Skeletal muscle tissue (tissue), 4 donors: ENCODE data around the gene MEFV. TPM values are rescaled to one million over a fixed set of nuclear protein-coding genes. Genes with fewer than 3 reads are reported as not detected.

Experiments
- H3K27ac ChIP-seq: one replicate; pipeline ENCODE4 v1.7.0; 2013; ENCODE audit warnings: mild to moderate bottlenecking, low read depth, low read length, inconsistent platforms
- H3K27me3 ChIP-seq, 3 donors: one replicate each; pipeline ENCODE4 v1.7.0; 2013; ENCODE audit warnings: low read length in 3 of 3; ENCODE audit not compliant: control insufficient read depth in 3 of 3, insufficient read depth in 3 of 3
- H3K36me3 ChIP-seq, 3 donors: one replicate each; pipeline ENCODE4 v1.7.0; 2013; ENCODE audit warnings: low read length in 3 of 3; ENCODE audit not compliant: control insufficient read depth in 3 of 3, insufficient read depth in 3 of 3
- H3K4me1 ChIP-seq, 3 donors: one replicate each; pipeline ENCODE4 v1.7.0; 2013; ENCODE audit warnings: low read length in 3 of 3, mild to moderate bottlenecking in 3 of 3; ENCODE audit not compliant: control insufficient read depth in 3 of 3, insufficient read depth in 3 of 3
- H3K4me3 ChIP-seq, 3 donors: one replicate each; pipeline ENCODE4 v1.7.0; 2013; ENCODE audit warnings: low read length in 3 of 3
- H3K9ac ChIP-seq, 3 donors: one replicate each; pipeline ENCODE4 v1.7.0; 2013; ENCODE audit warnings: low read length in 3 of 3, mild to moderate bottlenecking in 3 of 3, moderate library complexity in 2 of 3, low read depth in 1 of 3
- H3K9me3 ChIP-seq, 3 donors: one replicate each; pipeline ENCODE4 v1.7.0; 2013; ENCODE audit warnings: low read length in 3 of 3; ENCODE audit not compliant: control insufficient read depth in 3 of 3
- total RNA-seq: library from RNA; depleted of rRNA; stranded (reverse); fragments of >200 nt; gene quantifications from one replicate; pipeline ENCODE4 v1.2.3, GENCODE V29; 2014
- donor health status: Osteomylitis.

Gene MEFV
- total RNA-seq, 1 donor from 2014 or later = 0.52 TPM

GRCh38 chr16:3268294-3268693 is 11.9 kb upstream of the MEFV start:
- Histone ChIP-seq H3K4me3 (peak overlapping the region in 1 of 3 donors; percentile 9), H3K36me3 (peaks cover 5 to 13% (median 11%) of the 10 kb centered on the region in 3 donors), H3K9me3 (peaks cover 0 to 2% (median 0%) of the 10 kb centered on the region in 3 donors), H3K4me1 (peaks cover 5 to 12% (median 8%) of the 10 kb centered on the region in 3 donors), H3K9ac (no peak overlapping the region), H3K27ac (no peak overlapping the region), H3K27me3 (no peaks in the 10 kb centered on the region)

- Histone ChIP-seq H3K4me1 (peaks cover 5 to 15% (median 8%) of the 10 kb centered on the region in 3 donors), H3K4me3 (no peak overlapping the region), H3K9me3 (peaks cover 0 to 2% (median 0%) of the 10 kb centered on the region in 3 donors), H3K9ac (no peak overlapping the region), H3K27me3 (no peaks in the 10 kb centered on the region), H3K27ac (no peak overlapping the region), H3K36me3 (peaks cover 5 to 13% (median 11%) of the 10 kb centered on the region in 3 donors)
These were observed 10.6 kb upstream of the MEFV start for GRCh38 chr16:3266873-3267537.

GRCh38 chr16:3264137-3265036 is 8.0 kb upstream of the MEFV start:
- peaks cover 5 to 15% (median 8%) of the 10 kb centered on the region in 3 donors for H3K4me1 ChIP-seq
- peak overlapping the region; percentile 99 for H3K27ac ChIP-seq
- H3K9ac ChIP-seq = peak overlapping the region; percentile 93 to 96 (median 95)
- H3K4me3 ChIP-seq = peak overlapping the region; percentile 78 to 93 (median 85)
- H3K9me3 ChIP-seq = peaks cover 0 to 2% (median 0%) of the 10 kb centered on the region in 3 donors
- H3K36me3 ChIP-seq = peaks cover 5 to 13% (median 11%) of the 10 kb centered on the region in 3 donors
- no peaks in the 10 kb centered on the region for H3K27me3 ChIP-seq

GRCh38 chr16:3262517-3262916 is 6.1 kb upstream of the MEFV start:
- Histone ChIP-seq H3K4me1 (peaks cover 5 to 15% (median 8%) of the 10 kb centered on the region in 3 donors), H3K9ac (no peak overlapping the region), H3K27me3 (peaks cover 0 to 8% (median 0%) of the 10 kb centered on the region in 3 donors), H3K36me3 (peaks cover 5 to 6% (median 5%) of the 10 kb centered on the region in 3 donors), H3K9me3 (no peaks in the 10 kb centered on the region), H3K4me3 (no peak overlapping the region), H3K27ac (no peak overlapping the region)

GRCh38 chr16:3259836-3260235 is 3.4 kb upstream of the MEFV start:
- Histone ChIP-seq H3K4me1 (peaks cover 2 to 7% (median 6%) of the 10 kb centered on the region in 3 donors), H3K9ac (no peak overlapping the region), H3K4me3 (no peak overlapping the region), H3K9me3 (no peaks in the 10 kb centered on the region), H3K27ac (no peak overlapping the region), H3K36me3 (no peaks in the 10 kb centered on the region), H3K27me3 (peaks cover 11 to 23% (median 13%) of the 10 kb centered on the region in 3 donors)

GRCh38 chr16:3256866-3257465 is 533 bp upstream of the MEFV start:
- peaks cover 11 to 23% (median 13%) of the 10 kb centered on the region in 3 donors for H3K27me3 ChIP-seq
- H3K9ac ChIP-seq = no peak overlapping the region
- no peaks in the 10 kb centered on the region for H3K9me3 ChIP-seq
- H3K27ac ChIP-seq = no peak overlapping the region
- H3K4me3 ChIP-seq = no peak overlapping the region
- H3K36me3 ChIP-seq = no peaks in the 10 kb centered on the region
- no peaks in the 10 kb centered on the region for H3K4me1 ChIP-seq

GRCh38 chr16:3254309-3254708 is 2.1 kb downstream of the MEFV start:
- Histone ChIP-seq H3K4me3 (no peak overlapping the region), H3K27me3 (peaks cover 11 to 23% (median 13%) of the 10 kb centered on the region in 3 donors), H3K36me3 (no peaks in the 10 kb centered on the region), H3K27ac (no peak overlapping the region), H3K9ac (no peak overlapping the region), H3K9me3 (no peaks in the 10 kb centered on the region), H3K4me1 (no peaks in the 10 kb centered on the region)

- no peaks in the 10 kb centered on the region for H3K4me1 ChIP-seq
- H3K27me3 ChIP-seq = peaks cover 11 to 17% (median 13%) of the 10 kb centered on the region in 3 donors
- H3K9me3 ChIP-seq = no peaks in the 10 kb centered on the region
- H3K36me3 ChIP-seq = no peaks in the 10 kb centered on the region
- no peak overlapping the region for H3K27ac ChIP-seq
- H3K4me3 ChIP-seq = no peak overlapping the region
- no peak overlapping the region for H3K9ac ChIP-seq
These were observed 3.5 kb downstream of the MEFV start for GRCh38 chr16:3252967-3253366.

GRCh38 chr16:3249451-3249850 is 7.0 kb downstream of the MEFV start:
- Histone ChIP-seq H3K27me3 (no peaks in the 10 kb centered on the region), H3K9me3 (no peaks in the 10 kb centered on the region), H3K36me3 (no peaks in the 10 kb centered on the region), H3K4me1 (no peaks in the 10 kb centered on the region), H3K27ac (no peak overlapping the region), H3K9ac (no peak overlapping the region), H3K4me3 (no peak overlapping the region)
